Thyroid gland (tissue), 4 donors: ENCODE measurements around the gene DNAH10.

Experiments
- CTCF ChIP-seq, 6 experiments: fragments of 200-600 bp in 3 of 6; fragments of 450-650 bp in 3 of 6; sonication (generic) in 3 of 6; IDR thresholded peaks; one replicate each; pipeline ENCODE4 v1.5.1; 2016 to 2019; ENCODE audit warnings: antibody characterized with exemption in 6 of 6, mild to moderate bottlenecking in 2 of 6, inconsistent platforms in 1 of 6, moderate library complexity in 1 of 6
- POLR2A ChIP-seq, 2 donors: fragments of 450-650 bp; IDR thresholded peaks; one replicate each; pipeline ENCODE4 v1.6.1; 2017; ENCODE audit warnings: antibody characterized with exemption in 2 of 2, mild to moderate bottlenecking in 2 of 2, moderate library complexity in 1 of 2

- TF ChIP-seq CTCF (IDR thresholded peaks at IDR 0.05) (no peak), POLR2A (IDR thresholded peaks at IDR 0.05) (no peak)
These were observed 196.8 kb downstream of the DNAH10 start for GRCh38 chr12:123958876-123959275.
